K562 (cell line): Measurements from ENCODE around the gene OSGEP. TPM values are rescaled to one million over a fixed set of nuclear protein-coding genes. Genes with fewer than 3 reads are reported as not detected.
A peak's percentile ranks its signal among the peaks of the same experiment; 100 is the strongest.
"Not testable (repeated sequence)": the region's sequence is repeated elsewhere in the genome, so short reads cannot be mapped to it uniquely, and the experiment has no call there.

Source experiments
- ATAC-seq: fragments of 200-7000 bp; cut with Tn5 transposase; 3 replicates; pipeline ENCODE4 v1.9.1; 2020; ENCODE audit warnings: moderate library complexity
- BruUV-seq: library from RNA; stranded (reverse); fragments of 400-500 nt; replicated peaks from 2 replicates; lab custom pipeline; 2021; lab: Mats Ljungman, UMichigan
- CTCF ChIA-PET: fragments of 300-600 bp; formaldehyde crosslinking; extraction: SDS; loops from one replicate; lab custom pipeline; 2021; ENCODE audit warnings: low intra/inter-chr PET ratio; lab: Yijun Ruan, JAX
- POLR2A ChIA-PET: fragments of 300-600, 350-650 bp; sonication (Branson Sonifier 250); formaldehyde crosslinking; extraction: SDS; loops from one replicate; lab custom pipeline; 2021; ENCODE audit warnings: antibody characterized with exemption, inconsistent platforms; lab: Yijun Ruan, JAX
- DNase-seq, 4 experiments: peaks; one replicate each; pipeline versions ENCODE4 v3.0.0 to v3.0.0-alpha.2; 2011 to 2018; ENCODE audit warnings: low spot score in 3 of 4, mixed read lengths in 3 of 4; ENCODE audit errors: extremely low read depth in 1 of 4
- FAIRE-seq: peaks from 2 replicates; lab custom pipeline; 2011; peaks lifted over from hg19 to GRCh38; lab: Jason Lieb, UNC
- H2AFZ ChIP-seq: 2 replicates; pipeline ENCODE4 v1.6.0; 2011; ENCODE audit warnings: low read depth, low read length, control low read depth, inconsistent platforms
- H3K27ac ChIP-seq: fragments of 200-600 bp; 3 replicates; pipeline ENCODE4 v1.8.0; 2011; ENCODE audit warnings: low read depth, mild to moderate bottlenecking, control low read depth, inconsistent platforms, low read length, moderate library complexity, mixed read lengths; ENCODE audit errors: extremely low read depth
- H3K27me3 ChIP-seq, 2 experiments: fragments of 300-600 bp in 1 of 2; 2 replicates in 1 of 2; 3 replicates in 1 of 2; pipeline versions ENCODE4 v1.6.0 to v1.8.0; 2011; ENCODE audit warnings: inconsistent platforms in 2 of 2, low read length in 2 of 2, mild to moderate bottlenecking in 1 of 2, mixed read lengths in 1 of 2, moderate library complexity in 1 of 2; ENCODE audit not compliant: control insufficient read depth in 2 of 2, insufficient read depth in 2 of 2
- H3K36me3 ChIP-seq: fragments of 300-600 bp; 3 replicates; pipeline ENCODE4 v1.8.0; 2011; ENCODE audit warnings: mild to moderate bottlenecking, low read length, inconsistent platforms; ENCODE audit not compliant: control insufficient read depth, insufficient read depth
- H3K4me1 ChIP-seq, 2 experiments: fragments of 200-600 bp in 1 of 2; replicated peaks in 1 of 2; 2 replicates in 1 of 2; 3 replicates in 1 of 2; pipeline versions ENCODE4 v1.5.1 to v1.8.0; 2011; ENCODE audit warnings: inconsistent platforms in 2 of 2, low read length in 2 of 2, mild to moderate bottlenecking in 1 of 2, mixed read lengths in 1 of 2, moderate library complexity in 1 of 2; ENCODE audit not compliant: control insufficient read depth in 2 of 2, insufficient read depth in 2 of 2
- H3K4me2 ChIP-seq: 2 replicates; pipeline ENCODE4 v1.6.1; 2011; ENCODE audit warnings: low read length, control low read depth, inconsistent platforms, mixed read lengths; ENCODE audit not compliant: insufficient read depth
- H3K4me3 ChIP-seq: fragments of 200-600 bp; sonication (generic), shearing (Covaris generic); 2 replicates; pipeline ENCODE4 v1.5.1; 2016; ENCODE audit warnings: control low read depth, inconsistent platforms
- H3K79me2 ChIP-seq: fragments of 200-600 bp; 3 replicates; pipeline ENCODE4 v1.8.0; 2011; ENCODE audit warnings: low read length, inconsistent platforms; ENCODE audit not compliant: control insufficient read depth, insufficient read depth
- H3K9ac ChIP-seq, 2 experiments: 2 replicates each; pipeline versions ENCODE4 v1.6.0 to v1.6.1; 2011; ENCODE audit warnings: low read depth in 2 of 2, low read length in 2 of 2, control low read depth in 1 of 2, inconsistent platforms in 1 of 2, mild to moderate bottlenecking in 1 of 2, mixed read lengths in 1 of 2; ENCODE audit not compliant: insufficient read depth in 1 of 2
- H3K9me1 ChIP-seq: one replicate; pipeline ENCODE4 v1.6.0; 2011; ENCODE audit warnings: inconsistent platforms, mild to moderate bottlenecking, low read length, moderate library complexity; ENCODE audit not compliant: control insufficient read depth, insufficient read depth
- H3K9me3 ChIP-seq: replicated peaks from 2 replicates; pipeline ENCODE4 v1.5.1; 2011; ENCODE audit warnings: low read depth, low read length, inconsistent platforms; ENCODE audit not compliant: control insufficient read depth, insufficient read depth
- H4K20me1 ChIP-seq: replicated peaks from 2 replicates; pipeline ENCODE4 v1.6.1; 2011; ENCODE audit warnings: low read length, inconsistent platforms, mixed read lengths; ENCODE audit not compliant: control insufficient read depth, insufficient read depth
- ARID1B ChIP-seq: fragments of 450-650 bp; IDR thresholded peaks from 2 replicates; pipeline ENCODE4 v1.6.1; 2016; ENCODE audit warnings: antibody characterized with exemption, mild to moderate bottlenecking, inconsistent platforms
- NRF1 ChIP-seq, 2 experiments: fragments of 450-650 bp; IDR thresholded peaks in 1 of 2; conservative IDR thresholded peaks in 1 of 2; 2 replicates each; pipeline ENCODE4 v1.6.1; 2014; ENCODE audit warnings: mild to moderate bottlenecking in 2 of 2
- TEAD1 ChIP-seq, 2 experiments: fragments of 450-650 bp in 1 of 2; sonication (generic) in 1 of 2; formaldehyde crosslinking; IDR thresholded peaks; 2 replicates each; pipeline versions ENCODE4 v1.4.0 to v1.8.0; 2020 to 2022; ENCODE audit warnings: mild to moderate bottlenecking in 2 of 2, missing genetic modification reagents in 1 of 2
- ZNF12 ChIP-seq: sonication (generic); formaldehyde crosslinking; IDR thresholded peaks from 2 replicates; pipeline ENCODE4 v1.4.0; 2020; ENCODE audit warnings: mild to moderate bottlenecking, missing genetic modification reagents
- ZNF695 ChIP-seq: fragments of 450-650 bp; formaldehyde crosslinking; IDR thresholded peaks from 2 replicates; pipeline ENCODE4 v1.4.0; 2020; ENCODE audit warnings: mild to moderate bottlenecking, moderate library complexity
- WGBS: fragments of 100-300 bp; shearing (Covaris generic); methylation state at CpG from one replicate; pipeline ENCODE4 v1.1.6; 2016; ENCODE audit warnings: low coverage, mixed read lengths; ENCODE audit not compliant: insufficient coverage; ENCODE audit errors: missing lambda C conversion rate; 5-methylcytosine and 5-hydroxymethylcytosine counted together
- in situ Hi-C: fragments of 300-500 bp; cut with MboI; formaldehyde crosslinking; loops from 4 replicates; pipeline ENCODE4 v1.15.0; 2018; ENCODE audit warnings: inconsistent platforms, mixed read lengths
- intact Hi-C: fragments of 100-400 bp; cut with micrococcal nuclease; formaldehyde crosslinking; loops from 2 replicates; pipeline ENCODE4 v1.14.2; 2022
- polyA plus RNA-seq, 8 experiments: library from polyadenylated mRNA; depleted of rRNA in 4 of 8; stranded (reverse) in 5 of 8; unstranded in 3 of 8; fragments of >200 nt; fragmentation: Nextera tagmentation in 2 of 8; fragmentation: Illumina TruSeq in 1 of 8; extraction: Ambion mirVana in 2 of 8; extraction: Trizol in 1 of 8; gene quantifications; 2 replicates each; pipeline versions ENCODE4 v1.2.1 to v1.2.3, GENCODE V29; 2011 to 2014; ENCODE audit warnings: inconsistent platforms in 1 of 8, missing spikeins in 1 of 8
- total RNA-seq, 7 experiments: library from RNA; depleted of rRNA in 6 of 7; stranded (reverse); fragments of >200 nt in 6 of 7; fragmentation: Illumina TruSeq in 2 of 7; extraction: Trizol in 2 of 7; gene quantifications; 2 replicates each; pipeline versions ENCODE4 v1.2.1 to v1.2.3, GENCODE V29; 2011 to 2021; ENCODE audit warnings: low replicate concordance in 1 of 7
- TF ChIP-seq, protein P1 (sequence below), 2 experiments: fragments of 450-650 bp; IDR thresholded peaks; 2 replicates each; pipeline ENCODE4 v1.6.1; 2016

The OSGEP gene
- total and polyA plus RNA-seq, 9 of the 15 experiments (the other 6 are each of a cell fraction or from before 2014, with no cell fraction given) = 32.1 to 59.2 (median 44.1) TPM

DNA sequence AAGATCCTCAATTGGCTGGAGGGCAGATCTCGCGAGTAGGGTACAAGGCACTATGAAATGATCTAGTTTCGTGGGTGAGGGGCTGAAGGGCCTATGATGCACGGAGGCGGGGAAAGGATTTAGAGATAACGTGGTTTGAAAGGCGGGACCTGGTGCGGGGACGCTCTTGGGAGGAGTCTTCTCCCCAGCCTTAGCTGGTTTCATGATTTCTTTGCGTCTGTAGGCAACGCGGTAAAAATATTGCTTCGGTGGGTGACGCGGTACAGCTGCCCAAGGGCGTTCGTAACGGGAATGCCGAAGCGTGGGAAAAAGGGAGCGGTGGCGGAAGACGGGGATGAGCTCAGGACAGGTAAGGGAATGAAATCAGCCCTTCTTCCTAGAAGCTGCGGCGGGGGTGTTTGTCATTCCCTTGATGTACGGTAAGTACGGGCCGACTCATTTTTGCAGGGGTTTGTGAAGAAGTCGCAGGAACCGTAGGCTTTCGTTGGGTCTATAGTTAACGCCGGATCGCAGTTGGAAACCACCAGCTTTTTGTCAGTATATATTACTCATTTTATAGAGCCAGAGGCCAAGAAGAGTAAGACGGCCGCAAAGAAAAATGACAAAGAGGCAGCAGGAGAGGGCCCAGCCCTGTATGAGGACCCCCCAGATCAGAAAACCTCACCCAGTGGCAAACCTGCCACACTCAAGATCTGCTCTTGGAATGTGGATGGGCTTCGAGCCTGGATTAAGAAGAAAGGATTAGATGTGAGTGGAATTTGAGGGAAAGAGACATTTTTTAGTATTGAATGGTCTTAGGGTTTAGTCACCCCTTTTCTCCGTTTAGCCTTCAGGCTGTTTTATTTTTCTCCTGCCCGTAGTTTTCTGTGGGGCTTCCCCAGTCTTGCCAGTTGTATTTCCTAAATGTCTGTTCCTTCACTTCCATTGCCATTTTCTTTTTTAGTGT is 1.0 kb upstream of the OSGEP start (continued):
- TF ChIP-seq ZNF12 = 0 out of 2 replicates have a peak, but pooled peaks have one; percentile 54
- 0 out of 4 replicates have a peak, but pooled peaks of 1 of the 2 experiments have one; percentile 24 for TF ChIP-seq TEAD1 (CRISPR knock-in tag; IDR thresholded peaks at IDR 0.05)
- TF ChIP-seq ARID1B = peak; percentile 43; the same call in 1 of the 2 replicates
- TF ChIP-seq ZNF695 (CRISPR knock-in tag) = no peak
- TF ChIP-seq, protein P1, sequence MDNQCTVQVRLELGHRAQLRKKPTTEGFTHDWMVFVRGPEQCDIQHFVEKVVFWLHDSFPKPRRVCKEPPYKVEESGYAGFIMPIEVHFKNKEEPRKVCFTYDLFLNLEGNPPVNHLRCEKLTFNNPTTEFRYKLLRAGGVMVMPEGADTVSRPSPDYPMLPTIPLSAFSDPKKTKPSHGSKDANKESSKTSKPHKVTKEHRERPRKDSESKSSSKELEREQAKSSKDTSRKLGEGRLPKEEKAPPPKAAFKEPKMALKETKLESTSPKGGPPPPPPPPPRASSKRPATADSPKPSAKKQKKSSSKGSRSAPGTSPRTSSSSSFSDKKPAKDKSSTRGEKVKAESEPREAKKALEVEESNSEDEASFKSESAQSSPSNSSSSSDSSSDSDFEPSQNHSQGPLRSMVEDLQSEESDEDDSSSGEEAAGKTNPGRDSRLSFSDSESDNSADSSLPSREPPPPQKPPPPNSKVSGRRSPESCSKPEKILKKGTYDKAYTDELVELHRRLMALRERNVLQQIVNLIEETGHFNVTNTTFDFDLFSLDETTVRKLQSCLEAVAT (IDR thresholded peaks at IDR 0.05) = 0 out of 4 replicates have a peak, but pooled peaks of 1 of the 2 experiments have one; percentile 42
- 0 out of 4 replicates have a peak, but pooled peaks of 1 of the 2 experiments have one; percentile 12 for TF ChIP-seq NRF1 (conservative IDR thresholded peaks at IDR 0.05 in 1 of 2, IDR thresholded peaks at IDR 0.05 in 1 of 2)

DNA sequence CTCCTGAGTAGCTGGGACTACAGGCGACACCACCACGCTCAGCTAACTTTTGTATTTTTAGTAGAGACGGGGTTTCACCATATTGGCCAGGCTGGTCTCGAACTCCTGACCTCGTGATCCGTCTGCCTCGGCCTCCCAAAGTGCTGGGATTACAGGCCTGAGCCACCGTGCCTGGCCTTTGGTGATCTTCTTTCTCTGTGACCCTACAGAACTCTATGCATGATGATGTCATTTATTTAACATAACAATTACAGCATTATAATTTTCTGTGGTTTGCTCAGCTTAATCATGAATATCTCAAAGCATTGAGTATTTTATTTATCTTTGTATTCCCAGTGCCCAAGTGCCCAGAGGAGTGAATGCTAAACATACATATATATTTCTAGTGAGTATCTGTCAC is 1.8 kb downstream of the OSGEP start:
- H3K36me3 ChIP-seq = peaks cover 66% of the 10 kb centered on the region
- H3K27ac ChIP-seq, intact Hi-C loops, FAIRE-seq, ATAC-seq, in situ Hi-C loops, H3K27me3 ChIP-seq, H4K20me1 ChIP-seq, H3K9me3 ChIP-seq, CTCF ChIA-PET, H2AFZ ChIP-seq, H3K4me3 ChIP-seq, H3K4me2 ChIP-seq, DNase-seq, H3K9me1 ChIP-seq, H3K9ac ChIP-seq, BruUV-seq: not testable (repeated sequence)
- H3K79me2 ChIP-seq = peaks cover 46% of the 10 kb centered on the region
- WGBS = 92% methylated on average over 5 of the region's 8 CpGs
- H3K4me1 ChIP-seq = peaks cover 10 to 15% of the 10 kb centered on the region in 2 experiments; a peak in 4 of 5 replicates
- POLR2A ChIA-PET = interaction anchor here (0.7 to 1.0 kb wide), 2 partner anchors 9 to 126 kb away, joined by 3 read pairs; no protein-coding TSS in a partner anchor
